Right cardiac atrium (tissue), 5 donors: ENCODE measurements around the gene SLC50A1. TPM values are rescaled to one million over a fixed set of nuclear protein-coding genes. Genes with fewer than 3 reads are reported as not detected.
A peak's percentile ranks its signal among the peaks of the same experiment; 100 is the strongest.
"Not testable (repeated sequence)": the region's sequence is repeated elsewhere in the genome, so short reads cannot be mapped to it uniquely, and the experiment has no call there.

Experiments used
- ATAC-seq, 2 donors: fragments of 200-7000 bp; cut with Tn5 transposase; one replicate each; pipeline versions ENCODE4 v1.8.0 to v1.9.1; 2020; ENCODE audit warnings: moderate library complexity in 2 of 2, mild to moderate bottlenecking in 1 of 2
- DNase-seq, 3 donors: peaks; one replicate each; pipeline ENCODE4 v3.0.0-alpha.2; 2020
- H3K27ac ChIP-seq: one replicate; pipeline ENCODE4 v1.5.1; 2013; ENCODE audit warnings: mild to moderate bottlenecking, low read length, control low read depth, moderate library complexity
- H3K27me3 ChIP-seq: one replicate; pipeline ENCODE4 v1.6.1; 2013; ENCODE audit not compliant: control insufficient read depth, insufficient read depth
- H3K4me1 ChIP-seq: one replicate; pipeline ENCODE4 v1.6.1; 2013; ENCODE audit warnings: low read length; ENCODE audit not compliant: control insufficient read depth, insufficient read depth
- H3K4me3 ChIP-seq: one replicate; pipeline ENCODE4 v1.5.1; 2013; ENCODE audit warnings: low read length, control low read depth
- H3K9me3 ChIP-seq: one replicate; pipeline ENCODE4 v1.6.1; 2013; ENCODE audit warnings: low read length; ENCODE audit not compliant: control insufficient read depth
- WGBS: extraction: QIAGEN DNeasy Blood & Tissue Kit; methylation state at CpG from one replicate; pipeline ENCODE4 v1.1.7; 2013; 5-methylcytosine and 5-hydroxymethylcytosine counted together
- intact Hi-C, 4 donors: fragments of 100-400 bp; cut with DNase I; formaldehyde crosslinking; loops; one replicate each; pipeline versions ENCODE4 v1.11.0 to v1.14.0; 2022 to 2023
- polyA plus RNA-seq: library from polyadenylated mRNA; stranded (reverse); fragments of 200-250 nt; gene quantifications from one replicate; pipeline ENCODE4 v1.2.3, GENCODE V29; 2013
- total RNA-seq, 4 donors: library from RNA; stranded (reverse); fragmentation: NEBNext Ultra II Directional; extraction: Animal tissue kit (Norgen Biotek cat#: 25700); gene quantifications; one replicate each; pipeline ENCODE4 v1.2.1, GENCODE V29; 2021
- donor health status: healthy with polysubstance abuse.
- donor health status: DM: no; HTN: yes; CAD: no.
- donor health status: DM: no; HTN: no; CAD: no.
- donor health status: DM: no; HTN: yes; CAD: no; lungs with severe emphysema.
- donor health status: DM: yes; HTN: yes; CAD: no.

The SLC50A1 gene
- total and polyA plus RNA-seq, 5 donors = 8.1 to 13.6 (median 10.0) TPM

GRCh38 chr1:155137154-155137949 lies 1.7 kb downstream of the SLC50A1 start:
- ATAC-seq (no peak), DNase-seq (no peak)
- Histone ChIP-seq H3K27ac (peak overlapping the region; percentile 4), H3K27me3 (no peaks in the 10 kb centered on the region), H3K9me3 (no peaks in the 10 kb centered on the region), H3K4me1 (peaks cover 7% of the 10 kb centered on the region), H3K4me3 (no peak overlapping the region)
- WGBS = 76% methylated on average over 6 of the region's 6 CpGs
- intact Hi-C loops = no loop called here

GRCh38 chr1:155139895-155140629 lies 4.4 kb downstream of the SLC50A1 start, which contains the start of gene DPM3:
TSS of gene DPM3 (minus strand) at chr1:155140531. CDS start at chr1:155140240, 291 bp downstream.
- Histone ChIP-seq H3K4me1 (peaks cover 4% of the 10 kb centered on the region), H3K4me3 (peak within 1 kb of the TSS; percentile 86), H3K27ac (peak within 1 kb of the TSS; percentile 69), H3K9me3 (no peaks in the 10 kb centered on the region), H3K27me3 (no peaks in the 10 kb centered on the region)
- ATAC-seq = peak; percentile 79 to 82
- WGBS = under 1% methylated on average over 42 of the region's 42 CpGs
- intact Hi-C loops = no loop called here
- DNase-seq = peak; percentile 92 to 96 (median 95)

GRCh38 chr1:155140630-155140953 lies 4.9 kb downstream of the SLC50A1 start:
- WGBS = 7% methylated on average over 11 of the region's 11 CpGs
- DNase-seq (no peak), ATAC-seq (no peak)
- H3K27me3 ChIP-seq = no peaks in the 10 kb centered on the region
- peaks cover 4% of the 10 kb centered on the region for H3K4me1 ChIP-seq
- no peaks in the 10 kb centered on the region for H3K9me3 ChIP-seq
- peak overlapping the region; percentile 86 for H3K4me3 ChIP-seq
- intact Hi-C loops = no loop called here
- peak overlapping the region; percentile 69 for H3K27ac ChIP-seq

DNA sequence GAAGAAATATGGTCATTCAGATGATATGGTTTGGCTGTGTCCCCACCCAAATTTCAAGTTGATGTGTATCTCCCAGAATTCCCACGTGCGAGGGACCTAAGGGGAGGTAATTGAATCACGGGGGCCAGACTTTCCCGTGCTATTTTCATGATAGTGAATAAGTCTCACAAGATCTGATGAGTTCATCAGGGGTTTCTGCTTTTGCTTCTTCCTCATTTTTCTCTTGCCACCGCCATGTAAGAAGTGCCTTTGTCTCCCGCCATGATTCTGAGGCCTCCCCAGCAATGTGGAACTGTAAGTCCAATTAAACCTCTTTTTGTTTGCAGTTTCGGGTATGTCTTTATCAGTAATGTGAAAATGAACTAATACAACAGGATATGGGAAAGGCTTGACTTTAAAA lies 6.1 kb downstream of the SLC50A1 start:
- intact Hi-C loops = no loop called here
- H3K4me1 ChIP-seq = peaks cover 2% of the 10 kb centered on the region
- H3K27me3 ChIP-seq = no peaks in the 10 kb centered on the region
- H3K4me3 ChIP-seq = no peak overlapping the region
- ATAC-seq = no peak
- 84% methylated on average over 7 of the region's 7 CpGs for WGBS
- H3K9me3 ChIP-seq = no peaks in the 10 kb centered on the region
- DNase-seq = no peak
- no peak overlapping the region for H3K27ac ChIP-seq

DNA sequence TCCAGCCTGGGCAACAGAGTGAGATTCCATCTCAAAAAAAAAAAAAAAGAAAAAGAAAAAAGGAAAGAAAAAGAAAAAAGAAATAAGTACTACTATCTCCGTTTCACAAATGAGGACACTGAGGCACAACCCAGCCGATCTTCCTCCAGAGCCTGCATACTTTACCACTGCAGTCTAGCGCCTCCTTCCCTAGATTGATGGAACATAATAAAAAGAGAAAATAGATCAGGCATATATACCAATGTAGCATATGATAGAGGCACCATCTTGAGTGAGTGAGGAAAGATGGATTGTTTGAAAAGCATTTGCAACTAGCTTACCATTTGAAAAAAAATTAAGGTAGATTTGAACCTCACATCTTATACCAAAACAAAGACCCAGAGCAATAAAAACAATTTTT lies 9.8 kb downstream of the SLC50A1 start:
- DNase-seq (no peak), ATAC-seq (no peak)
- intact Hi-C loops = no loop called here
- Histone ChIP-seq H3K27me3 (no peaks in the 10 kb centered on the region), H3K9me3 (no peaks in the 10 kb centered on the region), H3K4me3 (no peak overlapping the region), H3K27ac (no peak overlapping the region), H3K4me1 (no peaks in the 10 kb centered on the region)
- 83% methylated on average over 3 of the region's 3 CpGs for whole genome bisulfite sequencing

GRCh38 chr1:155155996-155156643 lies 20.5 kb downstream of the SLC50A1 start:
- H3K9me3 ChIP-seq, intact Hi-C loops, H3K4me3 ChIP-seq, H3K4me1 ChIP-seq, H3K27ac ChIP-seq, ATAC-seq, H3K27me3 ChIP-seq, DNase-seq: not testable (repeated sequence)
- WGBS = 60% methylated on average over 3 of the region's 3 CpGs

- WGBS = 85% methylated on average over 1 of the region's 1 CpG
- no peak for ATAC-seq
- intact Hi-C loops = no loop called here
Observed at GRCh38 chr1:155158991-155159390, 23.3 kb downstream of the SLC50A1 start.

GRCh38 chr1:155160128-155160527 lies 24.5 kb downstream of the SLC50A1 start:
- WGBS = 76% methylated on average over 8 of the region's 8 CpGs
- no peak for ATAC-seq
- Histone ChIP-seq H3K9me3 (no peaks in the 10 kb centered on the region), H3K4me3 (no peak overlapping the region), H3K27ac (no peak overlapping the region), H3K27me3 (no peaks in the 10 kb centered on the region), H3K4me1 (no peaks in the 10 kb centered on the region)
- intact Hi-C loops = no loop called here
- DNase-seq = no peak

More at GRCh38 chr1:155158991-155159390, 23.3 kb downstream of the SLC50A1 start:
- Histone ChIP-seq H3K4me1 (no peaks in the 10 kb centered on the region), H3K27ac (no peak overlapping the region), H3K9me3 (no peaks in the 10 kb centered on the region), H3K4me3 (no peak overlapping the region), H3K27me3 (no peaks in the 10 kb centered on the region)
- no peak for DNase-seq

DNA sequence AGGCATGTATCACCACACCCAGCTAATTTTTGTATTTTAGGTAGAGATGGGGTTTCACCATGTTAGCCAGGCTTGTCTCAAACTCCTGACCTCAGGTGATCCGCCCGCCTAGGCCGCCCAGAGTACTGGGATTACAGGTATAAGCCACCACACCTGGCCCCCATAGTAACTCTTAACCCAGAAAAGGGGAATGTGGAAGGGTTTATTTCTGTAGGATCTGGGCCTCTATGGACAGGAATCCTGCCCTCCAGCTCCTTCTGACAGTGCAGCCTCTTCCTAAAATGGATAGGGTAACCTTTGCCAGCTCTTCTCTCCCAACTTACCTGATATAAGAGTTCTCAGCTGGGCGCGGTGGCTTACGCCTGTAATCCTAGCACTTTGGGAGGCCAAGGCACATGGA lies 27.0 kb downstream of the SLC50A1 start:
- H3K4me3 ChIP-seq, H3K4me1 ChIP-seq, H3K27ac ChIP-seq, DNase-seq, ATAC-seq, H3K27me3 ChIP-seq, H3K9me3 ChIP-seq, intact Hi-C loops: not testable (repeated sequence)
- 95% methylated on average over 6 of the region's 6 CpGs for WGBS

- H3K9me3 ChIP-seq, H3K27me3 ChIP-seq, H3K4me1 ChIP-seq, DNase-seq, intact Hi-C loops, H3K4me3 ChIP-seq, ATAC-seq, H3K27ac ChIP-seq: not testable (repeated sequence)
- WGBS = 97% methylated on average over 4 of the region's 4 CpGs
Observed at GRCh38 chr1:155163785-155164184, 28.1 kb downstream of the SLC50A1 start.

GRCh38 chr1:155164625-155165024 lies 29.0 kb downstream of the SLC50A1 start:
- intact Hi-C loops = loop anchor here in 2 of 4 donors (5.0 kb wide), 2 partner anchors 37 to 72 kb away; partner anchors contain the start of gene EFNA1 (in 1 of the 2)
- 96% methylated on average over 11 of the region's 11 CpGs for WGBS
- H3K9me3 ChIP-seq = not testable (repeated sequence)

More at GRCh38 chr1:155164625-155165024, 29.0 kb downstream of the SLC50A1 start:
- not testable (repeated sequence) for DNase-seq, H3K27ac ChIP-seq, H3K27me3 ChIP-seq, ATAC-seq, H3K4me1 ChIP-seq, H3K4me3 ChIP-seq
